ENCODE results near the gene RNLS.

DNA sequence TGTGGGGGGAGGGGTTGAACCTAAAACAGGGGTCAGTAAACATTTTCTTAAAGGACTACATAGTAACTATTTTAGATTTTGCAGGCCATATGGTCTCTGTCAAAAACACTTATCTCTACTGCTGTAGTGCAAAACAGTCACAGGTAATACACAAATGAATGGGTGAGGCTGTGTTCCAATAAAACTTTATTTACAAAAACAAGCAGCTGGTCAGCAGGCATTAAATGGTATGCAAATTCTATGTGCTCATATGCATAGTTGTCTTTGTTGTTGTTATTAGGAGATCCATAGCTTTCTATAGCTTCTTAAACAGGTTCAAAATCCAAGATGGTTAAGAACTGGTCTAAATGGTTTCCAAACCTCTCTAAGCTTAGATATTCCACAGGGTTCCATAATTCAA is 302.6 kb downstream of the RNLS start:
- no peak for TF ChIP-seq POLR2A (IDR thresholded peaks at IDR 0.05; ENCODE audit: low read depth, low read length)
- TF ChIP-seq RAD21 (IDR thresholded peaks at IDR 0.05; ENCODE audit: low read length) = no peak
- TF ChIP-seq CTCF (conservative IDR thresholded peaks at IDR 0.05; ENCODE audit: low read depth, low read length) = no peak
- no peak for TF ChIP-seq RFX5 (IDR thresholded peaks at IDR 0.05; ENCODE audit: low read depth, low read length)
- TF ChIP-seq RCOR1 (IDR thresholded peaks at IDR 0.05; ENCODE audit: insufficient replicate concordance, low read length) = no peak
- no peak for TF ChIP-seq FOS (IDR thresholded peaks at IDR 0.05; ENCODE audit: low read depth, low read length)
- TF ChIP-seq BHLHE40 (IDR thresholded peaks at IDR 0.05; ENCODE audit: low read depth, low read length) = no peak
- TF ChIP-seq ELK1 (IDR thresholded peaks at IDR 0.05; ENCODE audit: borderline replicate concordance, low read depth, low read length) = no peak
- TF ChIP-seq MAFK (IDR thresholded peaks at IDR 0.05; ENCODE audit: low read depth, low read length) = no peak
- TF ChIP-seq SMC3 (IDR thresholded peaks at IDR 0.05; ENCODE audit: low read depth, low read length) = no peak
- no peak for TF ChIP-seq CEBPB (IDR thresholded peaks at IDR 0.05; ENCODE audit: low read depth, low read length)
- no peak for TF ChIP-seq MAZ (IDR thresholded peaks at IDR 0.05; ENCODE audit: borderline replicate concordance, low read depth, low read length)
- TF ChIP-seq USF2 (IDR thresholded peaks at IDR 0.05; ENCODE audit: low read depth, low read length) = no peak

All from IMR-90 (cell line).